Measurements from ENCODE around the gene SNX20. TPM values are rescaled to one million over a fixed set of nuclear protein-coding genes. Genes with fewer than 3 reads are reported as not detected.
A peak's percentile ranks its signal among the peaks of the same experiment; 100 is the strongest.

SNX20 gene
- total and polyA plus RNA-seq, 8 donors = 0.09 to 2.8 (median 0.49) TPM

DNA sequence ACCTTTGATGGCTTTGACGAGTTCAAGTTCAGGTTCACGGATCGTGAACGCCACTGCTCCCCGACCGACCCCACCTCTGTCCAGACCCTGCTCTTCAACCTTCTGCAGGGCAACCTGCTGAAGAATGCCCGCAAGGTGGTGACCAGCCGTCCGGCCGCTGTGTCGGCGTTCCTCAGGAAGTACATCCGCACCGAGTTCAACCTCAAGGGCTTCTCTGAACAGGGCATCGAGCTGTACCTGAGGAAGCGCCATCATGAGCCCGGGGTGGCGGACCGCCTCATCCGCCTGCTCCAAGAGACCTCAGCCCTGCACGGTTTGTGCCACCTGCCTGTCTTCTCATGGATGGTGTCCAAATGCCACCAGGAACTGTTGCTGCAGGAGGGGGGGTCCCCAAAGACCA, 29.9 kb upstream of the SNX20 start:
- Histone ChIP-seq H3K9me3 (no peaks in the 10 kb centered on the region), H3K27me3 (no peaks in the 10 kb centered on the region), H3K36me3 (no peaks in the 10 kb centered on the region), H3K4me1 (no peaks in the 10 kb centered on the region), H3K27ac (peak overlapping the region in 3 of 4 donors; percentile 35 to 44 (median 38)), H3K4me3 (no peak overlapping the region)
- intact Hi-C loops (cut with DNase I) = no loop called here
- TF ChIP-seq, protein P1, sequence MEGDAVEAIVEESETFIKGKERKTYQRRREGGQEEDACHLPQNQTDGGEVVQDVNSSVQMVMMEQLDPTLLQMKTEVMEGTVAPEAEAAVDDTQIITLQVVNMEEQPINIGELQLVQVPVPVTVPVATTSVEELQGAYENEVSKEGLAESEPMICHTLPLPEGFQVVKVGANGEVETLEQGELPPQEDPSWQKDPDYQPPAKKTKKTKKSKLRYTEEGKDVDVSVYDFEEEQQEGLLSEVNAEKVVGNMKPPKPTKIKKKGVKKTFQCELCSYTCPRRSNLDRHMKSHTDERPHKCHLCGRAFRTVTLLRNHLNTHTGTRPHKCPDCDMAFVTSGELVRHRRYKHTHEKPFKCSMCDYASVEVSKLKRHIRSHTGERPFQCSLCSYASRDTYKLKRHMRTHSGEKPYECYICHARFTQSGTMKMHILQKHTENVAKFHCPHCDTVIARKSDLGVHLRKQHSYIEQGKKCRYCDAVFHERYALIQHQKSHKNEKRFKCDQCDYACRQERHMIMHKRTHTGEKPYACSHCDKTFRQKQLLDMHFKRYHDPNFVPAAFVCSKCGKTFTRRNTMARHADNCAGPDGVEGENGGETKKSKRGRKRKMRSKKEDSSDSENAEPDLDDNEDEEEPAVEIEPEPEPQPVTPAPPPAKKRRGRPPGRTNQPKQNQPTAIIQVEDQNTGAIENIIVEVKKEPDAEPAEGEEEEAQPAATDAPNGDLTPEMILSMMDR (IDR thresholded peaks at IDR 0.05) = no peak
- no peak for DNase-seq
- WGBS, 2 donors = 82 to 87% methylated on average over 21 of the region's 21 CpGs
- no peak for FAIRE-seq
- no peak for ATAC-seq

DNA sequence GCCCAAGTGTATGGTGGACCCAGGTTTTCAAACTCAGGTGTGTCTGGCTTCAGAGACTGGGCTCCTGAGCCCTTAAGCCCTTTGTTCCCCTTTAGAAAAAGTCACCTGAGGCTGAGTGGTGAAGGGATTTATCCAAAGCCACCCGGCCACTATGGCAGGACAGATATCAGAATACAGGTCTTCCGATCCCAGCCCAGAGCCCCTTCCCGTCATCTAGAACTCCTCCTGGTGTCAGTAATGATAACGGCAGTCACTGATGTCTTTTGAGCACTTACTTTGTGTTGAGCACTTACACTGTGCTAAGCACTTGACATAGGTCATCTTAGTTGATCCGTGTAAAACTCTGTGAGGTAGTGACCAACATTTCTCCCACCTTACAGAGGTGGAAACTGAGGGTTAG, 28.9 kb upstream of the SNX20 start:
- FAIRE-seq (no peak), DNase-seq (no peak), ATAC-seq (no peak)
- TF ChIP-seq, protein P1 (IDR thresholded peaks at IDR 0.05) = no peak
- Histone ChIP-seq H3K4me3 (no peak overlapping the region), H3K27ac (no peak overlapping the region), H3K36me3 (no peaks in the 10 kb centered on the region), H3K9me3 (no peaks in the 10 kb centered on the region), H3K4me1 (no peaks in the 10 kb centered on the region), H3K27me3 (no peaks in the 10 kb centered on the region)
- intact Hi-C loops (cut with DNase I) = no loop called here
- 74 to 81% methylated on average over 5 of the region's 5 CpGs for WGBS, 2 donors

DNA sequence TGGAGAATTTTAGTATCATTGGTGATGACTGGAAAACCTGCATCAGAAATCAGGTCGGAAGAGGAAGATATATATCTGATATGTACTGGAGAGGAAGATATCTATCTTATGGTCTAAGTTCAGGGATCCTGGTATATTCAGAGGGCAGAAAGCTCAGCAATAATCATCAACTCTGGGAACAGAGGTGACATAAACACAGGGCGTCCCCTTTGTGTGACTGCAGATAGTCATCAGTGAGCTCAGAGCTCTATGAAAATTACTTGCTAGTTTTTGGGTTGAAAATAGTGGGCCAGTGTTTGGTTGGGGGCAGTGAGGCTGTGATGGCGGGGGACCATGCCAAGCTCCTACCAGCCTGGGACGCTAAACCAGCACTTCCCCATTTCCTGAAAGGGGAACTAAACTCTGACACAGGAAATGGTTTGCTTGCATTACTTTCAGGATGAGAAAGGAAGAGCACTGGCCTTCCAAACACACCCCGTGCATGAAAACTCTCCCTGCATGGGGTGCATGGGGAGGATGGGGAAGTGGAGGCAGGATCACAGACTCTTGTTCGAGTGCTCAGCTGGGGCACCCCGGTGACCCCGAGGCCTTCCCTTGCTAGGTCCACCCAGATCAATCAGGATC, 28.1 kb upstream of the SNX20 start:
- Histone ChIP-seq H3K4me1 (no peaks in the 10 kb centered on the region), H3K27ac (no peak overlapping the region), H3K27me3 (no peaks in the 10 kb centered on the region), H3K9me3 (no peaks in the 10 kb centered on the region), H3K4me3 (no peak overlapping the region), H3K36me3 (no peaks in the 10 kb centered on the region)
- 55 to 74% methylated on average over 8 of the region's 8 CpGs for WGBS, 2 donors
- no peak for FAIRE-seq
- ATAC-seq = peak in 2 of 4 donors; percentile 44 to 61
- intact Hi-C loops (cut with DNase I) = no loop called here
- TF ChIP-seq, protein P1 (IDR thresholded peaks at IDR 0.05) = no peak
- DNase-seq = peak in 1 of 6 donors; percentile 40

DNA sequence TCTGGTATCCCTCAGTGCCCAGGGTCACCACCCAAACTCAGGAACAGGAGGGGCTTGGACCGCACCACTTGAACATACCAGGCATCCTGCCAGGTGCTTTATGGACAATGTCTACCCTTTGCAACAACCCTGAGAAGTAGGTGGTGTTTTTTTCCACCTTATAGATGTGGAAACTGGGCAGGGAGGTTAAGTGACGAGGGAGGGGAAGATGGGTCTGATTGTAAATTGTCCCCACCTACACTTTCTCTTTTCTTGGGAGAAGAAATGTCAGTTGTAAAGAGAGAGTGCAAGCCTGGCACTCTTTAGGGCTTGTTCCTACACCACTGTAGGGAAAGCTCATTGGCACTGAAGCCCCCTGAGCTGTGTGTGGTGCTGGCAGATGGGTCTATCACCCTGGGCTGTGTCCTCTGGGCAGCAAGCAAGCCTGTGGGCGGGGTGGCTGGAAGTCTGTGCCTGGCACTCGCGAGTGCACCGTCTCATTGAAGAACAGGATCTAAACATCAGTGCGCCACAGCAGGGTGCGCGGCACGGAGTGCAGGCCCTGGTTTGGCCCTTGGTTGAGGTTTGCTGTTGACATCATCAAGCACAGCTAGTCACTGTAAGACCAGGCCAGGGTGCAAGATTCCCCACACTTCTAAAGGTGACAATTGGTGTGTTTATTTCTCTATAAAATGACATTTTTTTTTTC, 27.4 kb upstream of the SNX20 start:
- ATAC-seq = peak in 1 of 4 donors; percentile 43
- no peaks in the 10 kb centered on the region for H3K27me3 ChIP-seq
- intact Hi-C loops (cut with DNase I) = no loop called here
- H3K4me3 ChIP-seq = no peak overlapping the region
- no peaks in the 10 kb centered on the region for H3K36me3 ChIP-seq
- no peak overlapping the region for H3K27ac ChIP-seq
- no peak for FAIRE-seq
- TF ChIP-seq, protein P1 (IDR thresholded peaks at IDR 0.05) = no peak
- 75 to 83% methylated on average over 10 of the region's 10 CpGs for whole genome bisulfite sequencing, 2 donors
- DNase-seq = no peak
- H3K9me3 ChIP-seq = no peaks in the 10 kb centered on the region
- no peaks in the 10 kb centered on the region for H3K4me1 ChIP-seq

DNA sequence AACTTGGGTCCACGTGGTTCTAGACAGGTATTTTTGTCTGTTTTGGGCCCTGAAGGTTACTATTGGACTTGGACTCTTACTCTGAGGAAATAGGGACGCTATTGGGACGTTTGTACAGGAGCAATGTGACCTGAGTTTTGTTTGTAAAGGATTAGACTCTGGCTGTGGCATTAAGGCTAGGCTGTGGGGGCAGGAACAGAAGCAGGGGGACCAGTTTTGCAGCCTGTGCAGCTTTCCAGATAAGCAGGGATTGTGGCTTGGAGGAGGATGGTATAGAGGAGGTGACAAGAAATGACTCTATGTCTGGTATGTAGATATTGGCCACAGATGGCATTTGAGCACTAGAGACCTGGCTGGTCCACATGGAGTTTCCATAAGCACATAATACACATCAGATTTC, 25.1 kb upstream of the SNX20 start:
- 34 to 41% methylated on average over 3 of the region's 3 CpGs for WGBS, 2 donors
- no peak for DNase-seq
- Histone ChIP-seq H3K4me1 (no peaks in the 10 kb centered on the region), H3K36me3 (no peaks in the 10 kb centered on the region), H3K27me3 (no peaks in the 10 kb centered on the region), H3K4me3 (no peak overlapping the region), H3K9me3 (no peaks in the 10 kb centered on the region), H3K27ac (no peak overlapping the region)
- no peak for FAIRE-seq
- intact Hi-C loops (cut with DNase I) = no loop called here
- ATAC-seq = no peak
- TF ChIP-seq, protein P1 (IDR thresholded peaks at IDR 0.05) = no peak
